Left colon (tissue), 2 donors: Measurements from ENCODE around the gene ESF1. TPM values are rescaled to one million over a fixed set of nuclear protein-coding genes. Genes with fewer than 3 reads are reported as not detected.

Experiments used
- ATAC-seq: fragments of 200-7000 bp; cut with Tn5 transposase; one replicate; pipeline ENCODE4 v1.9.1; 2020; ENCODE audit warnings: mild to moderate bottlenecking, moderate library complexity
- DNase-seq, 2 donors: peaks; one replicate each; pipeline ENCODE4 v3.0.0-alpha.2; 2020
- intact Hi-C, 2 donors: fragments of 100-400 bp; cut with DNase I in 1 of 2; cut with micrococcal nuclease in 1 of 2; formaldehyde crosslinking; loops; one replicate each; pipeline versions ENCODE4 v1.11.2 to v1.14.0; 2022; cut with DNase I, micrococcal nuclease
- long read RNA-seq: library from polyadenylated mRNA; unstranded; transcript quantifications from one replicate; pipeline ENCODE4 v2.0.0, GENCODE V29; 2021
- total RNA-seq, 2 donors: library from RNA; stranded (reverse); fragmentation: NEBNext Ultra II Directional; extraction: Animal tissue kit (Norgen Biotek cat#: 25700); gene quantifications; one replicate each; pipeline ENCODE4 v1.2.1, GENCODE V29; 2021
- donor health status: DM: no; HTN: no; CAD: no.
- donor health status: DM: yes; HTN: yes; CAD: no.

Gene ESF1, protein sequence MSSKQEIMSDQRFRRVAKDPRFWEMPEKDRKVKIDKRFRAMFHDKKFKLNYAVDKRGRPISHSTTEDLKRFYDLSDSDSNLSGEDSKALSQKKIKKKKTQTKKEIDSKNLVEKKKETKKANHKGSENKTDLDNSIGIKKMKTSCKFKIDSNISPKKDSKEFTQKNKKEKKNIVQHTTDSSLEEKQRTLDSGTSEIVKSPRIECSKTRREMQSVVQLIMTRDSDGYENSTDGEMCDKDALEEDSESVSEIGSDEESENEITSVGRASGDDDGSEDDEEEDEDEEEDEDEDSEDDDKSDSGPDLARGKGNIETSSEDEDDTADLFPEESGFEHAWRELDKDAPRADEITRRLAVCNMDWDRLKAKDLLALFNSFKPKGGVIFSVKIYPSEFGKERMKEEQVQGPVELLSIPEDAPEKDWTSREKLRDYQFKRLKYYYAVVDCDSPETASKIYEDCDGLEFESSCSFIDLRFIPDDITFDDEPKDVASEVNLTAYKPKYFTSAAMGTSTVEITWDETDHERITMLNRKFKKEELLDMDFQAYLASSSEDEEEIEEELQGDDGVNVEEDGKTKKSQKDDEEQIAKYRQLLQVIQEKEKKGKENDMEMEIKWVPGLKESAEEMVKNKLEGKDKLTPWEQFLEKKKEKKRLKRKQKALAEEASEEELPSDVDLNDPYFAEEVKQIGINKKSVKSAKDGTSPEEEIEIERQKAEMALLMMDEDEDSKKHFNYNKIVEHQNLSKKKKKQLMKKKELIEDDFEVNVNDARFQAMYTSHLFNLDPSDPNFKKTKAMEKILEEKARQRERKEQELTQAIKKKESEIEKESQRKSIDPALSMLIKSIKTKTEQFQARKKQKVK
- total RNA-seq: 10 to 100 TPM; 11.7 to 12.4 TPM
- long read RNA-seq, partial matches to known transcripts: 6 of 9 reads
- long read RNA-seq, other reads (novel, unspliced or antisense): 3 of 9 reads

- DNase-seq: peak; percentile 94 to 95
- ATAC-seq: peak; percentile 95
- intact Hi-C loops: no loop called here
Measured at GRCh38 chr20:13784893-13785715, at the start of gene ESF1, which contains the start of gene NDUFAF5. Gene ESF1, minus strand, starts transcription at chr20:13784919. Its CDS starts 1,779 bp downstream, at chr20:13783140. Gene NDUFAF5, plus strand, starts transcription at chr20:13785028. Its CDS starts 41 bp downstream, at chr20:13785069.

DNA sequence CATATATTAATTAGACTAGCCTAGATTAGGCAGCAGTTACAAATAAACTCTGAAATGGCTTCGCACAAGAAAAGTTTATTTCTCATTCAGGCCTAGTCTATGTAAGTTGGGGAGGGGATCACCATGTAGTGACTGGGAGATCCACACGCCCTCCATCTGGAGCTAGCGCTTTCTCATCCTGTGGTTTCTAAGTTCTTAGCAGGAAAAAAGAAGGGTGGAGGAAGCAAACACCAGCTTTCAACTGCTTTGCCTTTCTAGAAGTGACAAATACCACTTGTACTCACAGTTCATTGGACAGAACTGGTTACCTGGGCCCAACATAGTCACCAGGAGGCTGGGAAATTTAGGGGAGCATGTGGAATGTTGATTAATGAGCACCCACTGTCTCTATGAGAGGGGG is 46.8 kb upstream of the ESF1 start:
- no peak for DNase-seq
- no peak for ATAC-seq
- intact Hi-C loops: no loop called here

GRCh38 chr20:13825465-13825864 is 40.7 kb upstream of the ESF1 start:
- intact Hi-C loops: no loop called here
- ATAC-seq: no peak
- no peak for DNase-seq

DNA sequence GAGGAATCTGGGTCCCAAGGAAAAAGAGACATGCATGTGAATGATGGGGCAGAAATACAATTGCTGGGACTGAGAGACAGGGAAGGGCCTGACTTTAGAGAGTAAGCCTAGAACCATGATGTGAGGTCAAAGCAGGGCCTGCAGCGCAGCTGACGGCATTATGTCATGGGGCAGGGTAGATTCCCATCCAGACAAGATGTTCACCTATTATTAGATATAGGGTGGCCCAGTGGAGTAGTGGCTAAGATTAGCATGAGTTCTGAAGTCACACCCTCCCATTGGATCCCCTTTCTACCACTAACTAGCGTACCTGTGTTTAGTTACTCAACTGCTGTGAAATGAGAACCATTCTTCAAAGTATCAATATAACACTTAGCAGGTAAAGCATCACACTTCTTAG is 39.7 kb upstream of the ESF1 start:
- ATAC-seq (no peak), DNase-seq (no peak)
- intact Hi-C loops: loop anchor here in 1 of 2 donors (5.0 kb wide), 1 partner anchor 228 kb away; no protein-coding TSS in a partner anchor

DNA sequence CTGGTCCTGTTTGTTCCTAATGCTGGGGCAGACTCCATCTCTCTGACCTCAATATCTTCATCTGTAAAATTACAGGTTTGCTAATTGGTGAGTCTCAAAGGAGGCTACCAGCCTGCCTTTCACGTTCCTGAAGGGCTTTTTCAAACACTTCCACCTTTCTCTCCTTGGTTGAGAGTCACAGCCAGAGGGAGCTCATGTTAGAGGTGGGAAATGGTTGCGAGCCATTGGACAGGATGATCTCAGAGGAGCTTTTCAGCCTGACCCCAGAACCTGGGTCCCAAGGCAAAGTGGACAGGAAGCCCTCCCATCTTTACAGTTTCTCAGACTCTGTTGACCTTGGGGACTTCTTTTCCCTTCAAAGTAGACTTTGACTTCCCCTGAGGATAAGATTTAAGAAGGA is 37.7 kb upstream of the ESF1 start:
- ATAC-seq (no peak), DNase-seq (no peak)
- intact Hi-C loops: loop anchor here in 1 of 2 donors (5.0 kb wide), 1 partner anchor 230 kb away; no protein-coding TSS in a partner anchor

- no peak for ATAC-seq
- intact Hi-C loops: loop anchor here in 1 of 2 donors (5.0 kb wide), 1 partner anchor 230 kb away; no protein-coding TSS in a partner anchor
Measured at GRCh38 chr20:13821876-13822275, 37.2 kb upstream of the ESF1 start.

DNA sequence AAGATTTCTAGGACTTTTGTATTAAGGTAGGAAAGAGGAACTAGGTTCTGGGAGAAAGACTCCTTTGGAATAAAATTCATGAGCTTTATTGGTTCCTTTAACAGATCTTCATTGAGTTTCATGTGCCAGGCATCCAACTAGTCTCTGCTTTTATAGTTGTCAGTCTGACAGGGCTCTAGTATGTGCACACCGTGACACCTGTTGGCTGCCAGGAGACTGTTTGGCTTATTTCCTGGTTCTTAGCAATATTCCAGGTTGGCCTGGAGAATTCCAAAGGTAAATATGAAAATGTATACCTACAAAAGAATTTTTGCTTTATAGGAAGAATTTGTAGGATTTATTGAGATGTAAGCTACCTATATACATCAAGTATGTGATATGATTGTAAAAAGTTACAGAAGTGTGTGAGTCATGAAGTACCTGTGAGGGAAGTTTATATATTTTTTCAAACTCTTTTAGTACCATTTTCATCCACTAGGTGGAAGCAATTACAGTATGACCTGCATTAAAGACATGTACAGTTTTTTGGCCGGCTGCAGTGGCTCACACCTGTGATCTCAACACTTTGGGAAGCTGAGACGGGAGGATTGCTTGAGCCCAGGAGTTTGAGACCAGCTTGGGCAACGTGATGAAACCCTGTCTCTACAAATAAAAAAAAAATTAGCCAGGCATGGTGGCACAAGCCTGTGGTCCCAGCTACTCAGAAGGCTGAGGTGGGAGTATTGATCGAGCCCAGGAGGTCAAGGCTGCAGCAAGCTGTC is 35.3 kb upstream of the ESF1 start:
- intact Hi-C loops: loop anchor here in 1 of 2 donors (5.0 kb wide), 1 partner anchor 232 kb away; no protein-coding TSS in a partner anchor
- ATAC-seq (peak; percentile 88), DNase-seq (peak in 1 of 2 donors; percentile 15)

More at GRCh38 chr20:13821876-13822275, 37.2 kb upstream of the ESF1 start:
- no peak for DNase-seq

- DNase-seq (no peak), ATAC-seq (no peak)
- intact Hi-C loops: no loop called here
Measured at GRCh38 chr20:13817342-13817741, 32.6 kb upstream of the ESF1 start.

DNA sequence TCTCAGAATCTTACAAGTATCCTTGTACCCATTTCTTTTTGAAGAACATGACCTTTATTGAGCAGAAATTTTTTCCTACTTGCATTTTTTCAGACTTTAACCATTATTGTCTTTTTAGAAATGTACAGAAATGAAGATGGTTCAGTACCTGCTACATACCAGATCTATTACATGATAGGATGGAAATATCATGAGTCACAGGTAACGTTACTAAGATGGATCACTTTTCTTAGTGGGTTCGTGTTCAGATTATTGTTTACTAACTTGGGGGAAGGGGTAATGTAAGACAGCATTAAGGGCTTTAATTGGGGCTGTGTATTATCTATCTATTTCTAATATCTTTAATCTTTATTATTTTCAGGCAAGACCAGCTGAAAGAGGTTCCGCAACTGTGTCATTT is 32.0 kb upstream of the ESF1 start:
- DNase-seq: no peak
- intact Hi-C loops: no loop called here
- no peak for ATAC-seq

DNA sequence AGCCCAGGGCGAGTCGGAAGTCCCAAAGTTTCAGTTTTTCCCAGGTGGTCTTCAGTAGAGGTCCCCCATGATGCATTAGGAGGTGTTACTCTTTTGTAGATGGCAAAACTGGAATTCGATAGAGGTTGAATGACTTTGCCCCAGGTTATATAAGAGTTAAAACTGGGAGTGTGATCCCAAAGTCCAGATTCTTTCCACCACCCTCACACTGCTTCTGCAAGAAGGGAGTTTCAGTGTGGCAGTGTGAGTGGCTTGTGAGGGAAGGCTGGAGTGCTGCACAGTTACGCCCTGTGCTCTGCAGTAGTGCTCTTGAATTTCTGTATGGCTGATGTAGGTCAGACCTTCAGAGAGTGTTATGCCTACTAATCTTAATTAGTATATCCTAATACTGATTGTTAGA is 30.0 kb upstream of the ESF1 start:
- intact Hi-C loops: no loop called here
- ATAC-seq (no peak), DNase-seq (no peak)

DNA sequence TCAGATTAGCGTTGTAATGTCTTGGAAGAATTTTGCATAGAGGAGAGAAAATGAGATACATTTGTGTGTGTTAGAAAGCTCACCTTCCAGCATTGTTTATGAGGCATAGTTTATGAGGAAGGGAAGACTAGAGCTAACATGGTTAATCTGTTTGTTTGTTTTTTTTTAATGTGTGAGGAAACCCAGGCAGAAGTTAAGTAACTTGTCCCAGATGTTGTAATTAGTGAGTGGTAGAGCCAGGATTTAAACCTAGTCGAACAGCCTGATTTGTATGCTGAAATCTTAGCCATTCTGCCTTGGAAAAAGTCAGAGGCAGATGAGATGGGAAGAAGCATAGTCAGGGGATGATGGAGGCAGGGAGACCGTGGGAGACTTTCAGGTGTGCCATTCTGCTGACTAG is 29.2 kb upstream of the ESF1 start:
- ATAC-seq (no peak), DNase-seq (no peak)
- intact Hi-C loops: no loop called here

DNA sequence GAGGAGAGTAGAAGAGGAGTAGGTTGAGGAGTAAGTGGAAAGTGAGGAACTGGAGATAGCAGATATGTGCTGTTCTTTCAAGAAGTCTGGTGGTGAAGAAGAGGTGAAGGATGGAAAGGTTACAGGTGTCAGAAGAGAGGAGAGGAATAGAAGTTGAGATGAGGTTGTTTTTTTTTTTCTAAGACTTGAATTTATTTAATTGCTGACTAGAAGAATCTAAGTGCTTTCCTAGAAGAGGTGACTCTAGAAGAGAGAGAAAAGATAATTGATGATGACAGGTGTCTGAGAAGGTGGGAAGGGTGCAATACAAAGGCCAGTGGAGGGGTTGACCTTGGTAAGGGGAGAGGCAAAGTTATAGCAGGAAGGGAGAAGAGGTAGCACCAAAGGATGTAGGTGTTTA is 25.7 kb upstream of the ESF1 start:
- intact Hi-C loops: no loop called here
- no peak for ATAC-seq
- no peak for DNase-seq

DNA sequence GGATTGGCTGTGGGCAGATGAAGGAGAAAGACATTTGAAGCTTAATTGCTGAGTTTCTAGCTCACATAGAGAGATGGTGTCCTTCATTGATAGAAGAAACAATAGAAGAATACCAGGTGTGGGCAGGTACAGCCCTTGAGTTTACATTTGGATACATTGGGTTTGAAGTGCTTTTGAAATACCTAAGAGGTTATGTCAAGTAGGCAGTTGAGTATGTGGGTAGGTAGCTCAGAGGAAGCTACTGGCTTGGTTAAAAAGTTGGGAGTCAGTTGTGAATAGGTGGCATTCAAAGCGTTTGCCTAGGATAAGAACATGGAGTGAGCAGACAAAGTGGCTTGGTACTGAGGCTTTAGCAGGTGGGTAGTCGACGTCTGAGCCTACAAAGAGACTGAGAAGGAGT is 25.1 kb upstream of the ESF1 start:
- ATAC-seq (no peak), DNase-seq (no peak)
- intact Hi-C loops: no loop called here

DNA sequence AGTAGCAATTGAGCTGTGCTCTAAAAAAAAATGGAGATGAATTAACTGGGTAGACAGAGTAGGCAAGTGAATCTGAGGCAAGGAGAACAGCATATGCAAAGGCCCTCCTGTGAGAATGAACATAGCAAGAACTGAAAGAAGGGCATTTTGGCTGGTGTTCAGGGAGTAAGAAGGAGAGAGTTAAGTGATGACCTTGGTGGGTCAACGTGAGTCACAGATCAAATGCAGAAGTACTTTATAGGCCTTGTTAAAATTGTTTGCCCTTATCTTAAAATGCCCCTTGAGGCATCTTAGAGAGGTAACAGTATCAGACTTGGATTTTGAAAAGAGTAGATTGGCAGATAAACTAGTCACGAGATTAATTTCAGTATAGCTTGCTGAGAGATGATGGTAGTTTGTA is 24.7 kb upstream of the ESF1 start:
- ATAC-seq (no peak), DNase-seq (no peak)
- intact Hi-C loops: no loop called here

- ATAC-seq: peak; percentile 82
- intact Hi-C loops: no loop called here
- DNase-seq: peak; percentile 66 to 79
Measured at GRCh38 chr20:13800728-13801134, 16.0 kb upstream of the ESF1 start.

GRCh38 chr20:13799974-13800373 is 15.3 kb upstream of the ESF1 start:
- intact Hi-C loops: no loop called here
- DNase-seq (no peak), ATAC-seq (no peak)

GRCh38 chr20:13799040-13799439 is 14.3 kb upstream of the ESF1 start:
- DNase-seq (no peak), ATAC-seq (no peak)
- intact Hi-C loops: no loop called here

GRCh38 chr20:13794667-13795066 is 9.9 kb upstream of the ESF1 start:
- no peak for ATAC-seq
- intact Hi-C loops: no loop called here
- DNase-seq: no peak
